Adipocyte (in vitro differentiated cells): ENCODE measurements around the gene OR10G8.

Experiments
- DNase-seq: peaks from one replicate; pipeline ENCODE4 v3.0.0-alpha.2; 2015; ENCODE audit warnings: low read depth
- H3K27me3 ChIP-seq: replicated peaks from 2 replicates; pipeline ENCODE4 v1.7.0; 2013; ENCODE audit warnings: mild to moderate bottlenecking, low read length, moderate library complexity; ENCODE audit not compliant: control insufficient read depth, insufficient read depth
- H3K36me3 ChIP-seq: 2 replicates; pipeline ENCODE4 v1.7.0; 2013; ENCODE audit warnings: low read length, mild to moderate bottlenecking, moderate library complexity; ENCODE audit not compliant: control insufficient read depth, insufficient read depth, severe bottlenecking
- H3K4me1 ChIP-seq: 2 replicates; pipeline ENCODE4 v1.7.0; 2013; ENCODE audit warnings: mild to moderate bottlenecking, low read length, moderate library complexity; ENCODE audit not compliant: control insufficient read depth, insufficient read depth
- H3K4me3 ChIP-seq: 2 replicates; pipeline ENCODE4 v1.7.0; 2013; ENCODE audit warnings: mild to moderate bottlenecking, low read length, moderate library complexity
- H3K9ac ChIP-seq: 2 replicates; pipeline ENCODE4 v1.7.0; 2013; ENCODE audit warnings: mild to moderate bottlenecking, low read length, moderate library complexity
- H3K9me3 ChIP-seq: 2 replicates; pipeline ENCODE4 v1.7.0; 2013; ENCODE audit warnings: mild to moderate bottlenecking, low read length, moderate library complexity; ENCODE audit not compliant: control insufficient read depth

Gene OR10G8

DNA sequence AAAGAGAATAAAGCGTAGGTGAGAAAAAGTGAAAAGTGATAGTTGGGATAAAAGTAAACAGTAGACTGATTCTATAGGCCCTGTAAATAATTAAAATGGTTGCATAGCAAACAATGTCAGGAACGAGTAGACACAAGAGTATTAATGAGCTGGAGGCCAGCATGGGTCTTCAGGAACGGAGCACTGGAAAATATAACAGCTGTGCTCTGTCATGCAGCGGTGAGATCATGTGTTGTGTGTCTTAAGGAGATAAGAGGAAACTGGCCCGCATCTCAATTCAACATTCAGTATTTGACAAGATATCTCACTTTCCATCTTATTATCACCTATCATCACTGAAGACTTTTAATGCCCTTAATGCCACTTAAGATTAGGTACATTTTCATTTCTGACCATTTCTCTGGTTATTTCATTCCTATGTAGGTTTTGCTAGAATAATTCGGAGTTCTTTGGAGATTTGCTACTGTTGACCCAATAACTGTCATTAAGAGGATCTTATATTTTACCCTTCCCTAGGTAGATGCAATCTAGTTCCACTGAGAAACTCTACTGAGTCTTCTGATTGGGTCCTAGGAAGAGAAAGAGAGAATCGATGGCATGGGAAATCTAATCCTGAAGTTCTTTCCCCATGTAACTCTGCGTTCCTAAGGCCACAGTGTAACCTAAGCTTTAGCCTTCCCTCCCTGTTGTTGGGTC lies 53.2 kb downstream of the OR10G8 start:
- no peak overlapping the region for H3K9ac ChIP-seq
- peaks cover 36% of the 10 kb centered on the region for H3K27me3 ChIP-seq
- H3K9me3 ChIP-seq: no peaks in the 10 kb centered on the region
- H3K4me1 ChIP-seq: no peaks in the 10 kb centered on the region
- H3K36me3 ChIP-seq: no peaks in the 10 kb centered on the region
- H3K4me3 ChIP-seq: no peak overlapping the region
- no peak for DNase-seq
